Loucy (cell line): Measurements from ENCODE around the gene ABCB10.

ENCODE experiments used
- CTCF ChIP-seq: fragments of 200-600 bp; sonication (generic); conservative IDR thresholded peaks from 2 replicates; pipeline ENCODE4 v1.5.1; 2014; ENCODE audit warnings: mild to moderate bottlenecking, antibody characterized with exemption, low read length
- EZH2phosphoT487 ChIP-seq: fragments of 200-600 bp; IDR thresholded peaks from 2 replicates; pipeline ENCODE4 v1.6.1; 2018; ENCODE audit warnings: antibody characterized with exemption, mild to moderate bottlenecking, moderate library complexity, borderline replicate concordance

GRCh38 chr1:229553621-229554130 lies 4.8 kb downstream of the ABCB10 start:
- TF ChIP-seq CTCF (no peak), EZH2phosphoT487 (no peak)
